Iris pigment epithelial cell (primary cell): ENCODE measurements around the gene CMTM7.

ENCODE experiments used
- DNase-seq: peaks from one replicate; pipeline ENCODE4 v3.0.0-alpha.2; 2011; ENCODE audit warnings: low read depth

CMTM7 gene

GRCh38 chr3:32413845-32414521, 22.3 kb downstream of the CMTM7 start:
- DNase-seq, result no peak

- DNase-seq, result peak; percentile 82
Measured at GRCh38 chr3:32414522-32415202, 23.0 kb downstream of the CMTM7 start.

GRCh38 chr3:32419742-32420125, 28.1 kb downstream of the CMTM7 start:
- no peak for DNase-seq

- DNase-seq, result peak; percentile 65
Measured at GRCh38 chr3:32420126-32421038, 28.7 kb downstream of the CMTM7 start.

DNA sequence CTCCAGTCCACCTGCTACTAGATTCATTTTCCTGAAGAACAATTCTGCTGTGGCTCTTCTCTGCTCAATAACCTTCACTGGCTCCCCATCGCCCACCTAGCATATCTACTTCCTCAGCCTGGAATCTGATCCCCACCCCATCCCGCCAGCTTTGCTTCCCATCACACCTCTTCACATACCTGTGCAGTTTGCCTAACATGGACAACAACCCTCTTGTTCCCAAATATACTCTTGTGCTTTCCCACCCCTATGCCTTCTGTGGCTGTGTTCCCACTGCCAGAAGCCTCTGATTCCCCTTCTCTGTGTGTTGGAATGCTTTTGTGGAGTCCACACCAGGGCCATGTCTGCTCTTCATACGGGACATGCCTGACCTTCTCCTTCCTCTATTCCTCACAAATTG, 29.5 kb downstream of the CMTM7 start:
- DNase-seq, result no peak

GRCh38 chr3:32421991-32422859, 30.6 kb downstream of the CMTM7 start:
- DNase-seq, result peak; percentile 60

GRCh38 chr3:32422943-32423342, 31.3 kb downstream of the CMTM7 start:
- no peak for DNase-seq

- DNase-seq, result no peak
Measured at GRCh38 chr3:32423534-32423933, 31.9 kb downstream of the CMTM7 start.

- no peak for DNase-seq
Measured at GRCh38 chr3:32423956-32424557, 32.4 kb downstream of the CMTM7 start.

DNA sequence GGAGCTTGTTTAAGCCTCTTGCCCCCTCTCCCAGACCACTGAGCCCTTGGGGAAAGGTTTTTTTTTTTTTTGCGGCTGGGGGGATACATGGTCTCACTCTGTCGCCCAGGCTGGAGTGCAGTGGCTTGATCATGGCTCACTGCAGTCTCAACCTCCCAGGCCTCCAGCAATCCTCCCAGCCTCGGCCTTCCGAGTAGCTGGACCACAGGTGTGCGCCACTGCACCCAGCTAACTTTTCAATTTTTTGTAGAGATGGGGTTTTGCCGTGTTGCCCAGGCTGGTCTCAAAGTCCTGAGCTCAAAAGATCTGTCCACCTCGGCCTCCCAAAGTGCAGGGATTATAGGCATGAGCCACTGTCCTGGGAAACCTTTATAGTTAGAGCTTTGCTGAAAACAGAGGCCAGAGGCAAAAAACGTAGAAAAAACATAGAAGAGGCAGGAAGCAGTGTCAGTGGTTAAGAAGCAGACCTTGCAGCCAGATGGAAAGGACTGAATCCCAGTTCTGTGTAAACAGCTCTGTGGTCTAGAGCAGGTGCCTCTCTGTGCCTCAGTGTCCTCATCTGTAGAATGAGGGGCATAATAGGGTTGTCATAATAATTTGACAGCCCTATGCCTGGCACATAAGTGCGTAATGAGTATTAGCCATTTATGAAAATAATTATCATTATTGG, 33.1 kb downstream of the CMTM7 start:
- no peak for DNase-seq

GRCh38 chr3:32428092-32429068, 36.7 kb downstream of the CMTM7 start:
- no peak for DNase-seq

GRCh38 chr3:32430900-32431299, 39.2 kb downstream of the CMTM7 start:
- no peak for DNase-seq

DNA sequence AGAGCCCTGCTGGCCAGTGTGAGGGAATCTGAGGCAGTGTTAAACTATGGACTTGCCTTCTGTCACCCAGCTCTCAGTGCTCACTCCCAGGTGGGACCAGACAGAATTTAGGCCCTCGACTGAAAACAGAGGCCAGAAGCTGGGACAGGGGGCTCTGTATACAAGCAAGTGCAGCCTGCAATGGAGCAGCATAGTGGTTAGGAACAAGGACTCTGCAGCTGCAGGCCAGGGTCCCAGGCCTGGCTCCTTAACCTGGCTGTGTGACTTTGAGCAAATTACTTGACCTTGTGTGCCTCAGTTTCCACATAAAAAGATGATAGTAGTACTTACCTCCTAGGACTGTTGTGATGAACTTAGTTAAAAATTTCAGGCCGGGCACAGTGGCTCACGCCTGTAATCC, 39.8 kb downstream of the CMTM7 start:
- no peak for DNase-seq

DNA sequence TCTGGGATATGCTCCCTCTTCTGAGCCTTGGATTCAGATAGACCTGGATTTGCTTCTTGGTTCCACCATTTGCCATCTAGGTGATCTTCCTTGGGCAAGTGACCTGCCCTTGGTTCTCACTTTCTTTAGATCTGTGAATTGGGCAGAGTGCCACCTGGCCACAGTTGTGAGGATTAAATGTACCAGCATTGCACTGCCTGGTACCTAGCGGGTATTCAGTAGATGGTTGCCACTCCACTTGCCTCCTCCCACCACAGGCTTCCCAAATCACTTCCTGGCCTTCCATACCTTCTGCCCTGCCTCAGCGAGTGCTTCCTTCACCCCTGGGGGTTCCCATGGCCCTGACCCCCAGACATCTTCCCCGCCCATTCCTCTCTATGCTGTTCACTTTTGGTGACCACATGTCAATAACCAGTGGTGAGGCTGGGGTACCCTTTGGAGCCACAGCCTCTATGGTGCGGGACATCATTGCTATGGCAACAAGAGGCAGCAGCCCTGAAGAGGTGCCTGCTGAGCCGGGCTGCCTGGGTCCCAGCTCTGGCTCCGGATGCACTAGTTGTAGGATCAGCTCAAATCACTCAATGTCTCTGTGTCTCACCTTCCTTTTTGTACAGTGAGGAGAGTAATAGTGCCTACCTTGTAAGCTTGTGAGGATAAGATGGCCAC, 40.5 kb downstream of the CMTM7 start:
- no peak for DNase-seq

DNA sequence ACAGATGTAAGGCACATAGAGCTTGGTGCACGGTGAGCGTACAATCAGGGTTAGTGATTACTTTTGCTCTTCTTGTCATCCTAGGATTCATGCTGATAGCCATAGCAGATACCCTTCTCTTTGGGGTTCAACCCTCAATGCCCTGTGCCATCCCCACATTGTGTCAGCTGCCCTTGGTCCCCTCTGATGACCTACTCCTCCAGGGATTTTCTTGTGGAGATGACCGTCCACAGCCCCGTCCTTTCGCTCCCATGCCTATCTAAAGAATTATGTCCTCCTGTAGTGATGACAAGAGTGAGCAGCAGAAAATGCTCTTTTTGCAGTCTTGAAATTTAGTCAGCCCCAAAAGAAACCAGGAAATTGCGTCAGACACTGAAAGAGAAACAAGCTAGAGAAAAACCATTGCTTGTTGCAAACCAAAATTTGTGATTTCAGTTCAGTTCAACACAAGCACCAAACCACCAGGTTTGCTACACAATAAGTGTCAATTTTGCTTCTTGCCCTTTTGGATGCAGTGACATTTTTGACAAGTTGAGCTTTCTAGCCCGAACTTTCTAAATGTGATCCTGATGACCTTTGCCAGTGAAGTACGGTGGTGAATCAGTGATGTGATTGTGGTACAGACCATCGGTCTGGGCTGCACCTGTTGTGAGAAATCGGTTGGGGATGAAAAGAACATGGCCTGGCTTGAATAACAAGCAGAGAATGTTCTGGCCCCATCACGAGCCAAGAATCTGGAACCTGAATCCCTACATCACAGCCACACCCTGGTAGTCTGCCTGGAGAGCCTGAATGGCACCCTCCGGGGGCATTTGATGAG, 41.3 kb downstream of the CMTM7 start:
- DNase-seq, result peak; percentile 39

GRCh38 chr3:32434206-32434605, 42.6 kb downstream of the CMTM7 start:
- no peak for DNase-seq

DNA sequence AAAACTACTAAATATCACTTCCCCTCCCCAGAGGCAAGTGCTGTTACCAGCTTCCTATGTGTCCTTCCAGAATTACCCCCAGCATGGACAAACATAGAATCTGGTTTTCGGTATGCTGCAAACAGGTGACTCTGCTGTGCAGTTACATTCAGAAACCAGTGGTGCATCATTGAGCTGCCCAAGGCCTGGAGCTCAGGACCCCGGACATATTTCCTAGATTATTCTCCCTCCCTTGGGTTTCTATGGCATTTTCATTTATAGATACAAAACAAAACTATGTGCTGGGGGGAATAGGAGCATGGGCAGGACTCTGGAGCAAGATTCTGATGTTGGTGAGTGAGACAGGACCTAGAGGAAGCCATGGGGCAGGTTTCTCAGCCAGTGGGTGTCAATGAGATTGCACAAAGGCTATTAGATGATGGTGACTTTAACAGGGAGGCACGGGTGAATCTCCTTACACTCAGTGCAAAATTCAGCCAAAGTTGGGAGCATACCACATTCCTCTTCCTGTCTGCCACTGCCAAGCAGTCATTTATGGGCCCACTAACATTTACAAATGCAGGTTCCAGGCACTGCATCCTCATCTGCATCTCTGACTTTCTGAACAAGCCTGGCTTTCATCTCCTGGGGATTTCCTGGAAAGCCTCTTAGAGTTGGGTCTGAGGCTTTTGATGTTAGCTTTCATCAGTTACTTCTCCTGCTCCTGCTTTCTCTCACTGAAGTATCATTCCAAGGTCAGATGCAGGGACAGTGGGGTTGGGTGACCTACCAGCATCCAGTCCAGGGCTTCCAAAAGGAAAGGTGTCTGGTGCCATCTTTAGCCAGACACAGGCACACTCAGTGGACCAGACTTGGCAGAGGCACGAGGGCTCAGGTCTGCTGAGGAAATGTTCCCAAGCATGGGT, 44.5 kb downstream of the CMTM7 start:
- DNase-seq, result no peak
